ENCODE results near the gene SETDB1.

Gene SETDB1

GRCh38 chr1:150957666-150958065, 31.5 kb downstream of the SETDB1 start:
- Histone ChIP-seq H3K9ac (no peak overlapping the region), H3K4me2 (no peak overlapping the region), H3K79me2 (ENCODE audit: insufficient read depth, low read depth) (no peaks in the 10 kb centered on the region), H3K4me3 (IDR thresholded peaks at IDR 0.05; ENCODE audit: insufficient read depth, low read depth, low read length) (no peak overlapping the region), H3K36me3 (ENCODE audit: insufficient read depth) (no peaks in the 10 kb centered on the region; the same call in 1 of the 2 replicates), H3K4me1 (ENCODE audit: low read depth, poor library complexity, severe bottlenecking) (no peaks in the 10 kb centered on the region), H3K27ac (no peak overlapping the region), H2AFZ (ENCODE audit: low read depth) (no peak overlapping the region), H4K20me1 (ENCODE audit: insufficient read depth) (no peaks in the 10 kb centered on the region), H3K27me3 (ENCODE audit: insufficient read depth, low read depth) (no peaks in the 10 kb centered on the region)
- TF ChIP-seq CTCF (conservative IDR thresholded peaks at IDR 0.05; ENCODE audit: low read depth, low read length), result no peak

- Histone ChIP-seq H3K4me3 (IDR thresholded peaks at IDR 0.05; ENCODE audit: insufficient read depth, low read depth, low read length) (no peak overlapping the region), H3K27me3 (ENCODE audit: insufficient read depth, low read depth) (no peaks in the 10 kb centered on the region), H3K79me2 (ENCODE audit: insufficient read depth, low read depth) (no peaks in the 10 kb centered on the region), H3K27ac (no peak overlapping the region), H3K9ac (no peak overlapping the region), H2AFZ (ENCODE audit: low read depth) (no peak overlapping the region), H3K4me1 (ENCODE audit: low read depth, poor library complexity, severe bottlenecking) (no peaks in the 10 kb centered on the region), H3K36me3 (ENCODE audit: insufficient read depth) (peaks cover 8% of the 10 kb centered on the region; the same call in 1 of the 2 replicates), H3K4me2 (no peak overlapping the region), H4K20me1 (ENCODE audit: insufficient read depth) (no peaks in the 10 kb centered on the region)
- TF ChIP-seq CTCF (conservative IDR thresholded peaks at IDR 0.05; ENCODE audit: low read depth, low read length), result no peak
Measured at GRCh38 chr1:150960646-150961045, 34.5 kb downstream of the SETDB1 start.

- Histone ChIP-seq H2AFZ (ENCODE audit: low read depth) (no peak overlapping the region), H3K27ac (no peak overlapping the region), H3K36me3 (ENCODE audit: insufficient read depth) (peaks cover 19% of the 10 kb centered on the region; the same call in 1 of the 2 replicates), H3K4me3 (IDR thresholded peaks at IDR 0.05; ENCODE audit: insufficient read depth, low read depth, low read length) (no peak overlapping the region), H3K4me2 (no peak overlapping the region), H3K4me1 (ENCODE audit: low read depth, poor library complexity, severe bottlenecking) (no peaks in the 10 kb centered on the region), H3K27me3 (ENCODE audit: insufficient read depth, low read depth) (no peaks in the 10 kb centered on the region), H3K79me2 (ENCODE audit: insufficient read depth, low read depth) (no peaks in the 10 kb centered on the region), H4K20me1 (ENCODE audit: insufficient read depth) (no peaks in the 10 kb centered on the region), H3K9ac (no peak overlapping the region)
- TF ChIP-seq CTCF (conservative IDR thresholded peaks at IDR 0.05; ENCODE audit: low read depth, low read length), result no peak
Measured at GRCh38 chr1:150961756-150962155, 35.6 kb downstream of the SETDB1 start.

DNA sequence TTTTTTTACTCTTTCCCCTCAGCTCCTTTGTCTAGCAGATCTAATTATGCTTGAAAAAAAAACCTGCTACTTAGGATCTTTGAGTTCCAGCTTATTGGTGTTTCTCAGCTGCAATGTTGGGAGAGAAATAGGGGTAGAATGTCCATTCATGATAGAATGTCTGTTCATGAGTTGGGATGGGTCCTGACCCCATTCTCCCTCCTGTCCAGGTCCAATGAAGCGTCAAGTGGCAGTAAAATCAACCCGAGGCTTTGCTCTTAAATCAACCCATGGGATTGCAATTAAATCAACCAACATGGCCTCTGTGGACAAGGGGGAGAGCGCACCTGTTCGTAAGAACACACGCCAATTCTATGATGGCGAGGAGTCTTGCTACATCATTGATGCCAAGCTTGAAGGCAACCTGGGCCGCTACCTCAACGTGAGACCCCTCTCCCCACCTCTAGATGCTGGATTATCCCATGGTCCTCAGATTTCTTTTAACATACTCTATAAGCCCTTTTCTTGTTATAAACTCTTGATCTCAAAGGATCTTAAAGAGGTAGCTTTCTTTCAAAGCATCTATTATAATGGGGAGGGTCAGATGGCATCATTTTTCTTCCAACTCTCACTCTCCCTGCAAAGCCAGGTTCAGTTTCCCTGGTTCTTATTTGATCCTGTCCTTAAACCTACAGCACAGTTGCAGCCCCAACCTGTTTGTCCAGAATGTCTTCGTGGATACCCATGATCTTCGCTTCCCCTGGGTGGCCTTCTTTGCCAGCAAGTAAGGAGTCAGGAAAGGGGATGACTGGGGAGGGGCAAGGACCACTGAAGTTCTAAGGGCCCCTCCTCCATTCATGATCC, 37.4 kb downstream of the SETDB1 start:
- H3K79me2 ChIP-seq (ENCODE audit: insufficient read depth, low read depth), result no peaks in the 10 kb centered on the region; the same call in 1 of the 2 replicates
- H3K4me2 ChIP-seq, result no peak overlapping the region
- H3K27ac ChIP-seq, result no peak overlapping the region
- H2AFZ ChIP-seq (ENCODE audit: low read depth), result no peak overlapping the region
- no peak overlapping the region for H3K4me3 ChIP-seq (IDR thresholded peaks at IDR 0.05; ENCODE audit: insufficient read depth, low read depth, low read length)
- no peaks in the 10 kb centered on the region for H3K27me3 ChIP-seq (ENCODE audit: insufficient read depth, low read depth)
- peaks cover 35% of the 10 kb centered on the region; the same call in 1 of the 2 replicates for H3K36me3 ChIP-seq (ENCODE audit: insufficient read depth)
- H3K9ac ChIP-seq, result no peak overlapping the region
- no peaks in the 10 kb centered on the region for H3K4me1 ChIP-seq (ENCODE audit: low read depth, poor library complexity, severe bottlenecking)
- H4K20me1 ChIP-seq (ENCODE audit: insufficient read depth), result no peaks in the 10 kb centered on the region
- TF ChIP-seq CTCF (conservative IDR thresholded peaks at IDR 0.05; ENCODE audit: low read depth, low read length), result no peak

Measured in KMS-11 (cell line).